Esophagus squamous epithelium (tissue), 4 donors: ENCODE results near the gene NSD2.

Experiments
- POLR2A ChIP-seq, 4 donors: fragments of 450-650 bp; IDR thresholded peaks; one replicate each; pipeline ENCODE4 v1.6.1; 2017; ENCODE audit warnings: antibody characterized with exemption in 4 of 4, mild to moderate bottlenecking in 4 of 4, moderate library complexity in 3 of 4
- TF ChIP-seq, protein P1 (sequence below), 6 experiments: fragments of 450-650 bp in 4 of 6; fragments of 200-600 bp in 2 of 6; sonication (generic) in 2 of 6; IDR thresholded peaks; one replicate each; pipeline ENCODE4 v1.5.1; 2016 to 2019; ENCODE audit warnings: antibody characterized with exemption in 6 of 6, mild to moderate bottlenecking in 4 of 6, moderate library complexity in 4 of 6

- TF ChIP-seq POLR2A (IDR thresholded peaks at IDR 0.05), result no peak
- TF ChIP-seq, protein P1, sequence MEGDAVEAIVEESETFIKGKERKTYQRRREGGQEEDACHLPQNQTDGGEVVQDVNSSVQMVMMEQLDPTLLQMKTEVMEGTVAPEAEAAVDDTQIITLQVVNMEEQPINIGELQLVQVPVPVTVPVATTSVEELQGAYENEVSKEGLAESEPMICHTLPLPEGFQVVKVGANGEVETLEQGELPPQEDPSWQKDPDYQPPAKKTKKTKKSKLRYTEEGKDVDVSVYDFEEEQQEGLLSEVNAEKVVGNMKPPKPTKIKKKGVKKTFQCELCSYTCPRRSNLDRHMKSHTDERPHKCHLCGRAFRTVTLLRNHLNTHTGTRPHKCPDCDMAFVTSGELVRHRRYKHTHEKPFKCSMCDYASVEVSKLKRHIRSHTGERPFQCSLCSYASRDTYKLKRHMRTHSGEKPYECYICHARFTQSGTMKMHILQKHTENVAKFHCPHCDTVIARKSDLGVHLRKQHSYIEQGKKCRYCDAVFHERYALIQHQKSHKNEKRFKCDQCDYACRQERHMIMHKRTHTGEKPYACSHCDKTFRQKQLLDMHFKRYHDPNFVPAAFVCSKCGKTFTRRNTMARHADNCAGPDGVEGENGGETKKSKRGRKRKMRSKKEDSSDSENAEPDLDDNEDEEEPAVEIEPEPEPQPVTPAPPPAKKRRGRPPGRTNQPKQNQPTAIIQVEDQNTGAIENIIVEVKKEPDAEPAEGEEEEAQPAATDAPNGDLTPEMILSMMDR (IDR thresholded peaks at IDR 0.05), result no peak
Measured at GRCh38 chr4:1822568-1823544, 48.3 kb upstream of the NSD2 start.
